ENCODE measurements around the gene RAB11FIP3.

GRCh38 chr16:380762-381011 lies 44.8 kb upstream of the RAB11FIP3 start:
- no peak for TF ChIP-seq EZH2 (optimal IDR thresholded peaks at IDR 0.05; ENCODE audit: low read depth, low read length)
- TF ChIP-seq CTCF (IDR thresholded peaks at IDR 0.05; ENCODE audit: low read length): no peak
- no peak for TF ChIP-seq EZH2phosphoT487 (IDR thresholded peaks at IDR 0.05; ENCODE audit: low read length)
